ENCODE measurements around the gene ZBTB1.

The ZBTB1 gene

GRCh38 chr14:64573109-64573508, 68.5 kb downstream of the ZBTB1 start:
- no peaks in the 10 kb centered on the region for H3K9me3 Mint-ChIP-seq
- no peaks in the 10 kb centered on the region for H3K36me3 Mint-ChIP-seq (ENCODE audit: low read depth)
- no peak for TF ChIP-seq CTCF (IDR thresholded peaks at IDR 0.05)
- H3K27ac Mint-ChIP-seq, result no peak overlapping the region
- H3K27me3 Mint-ChIP-seq (ENCODE audit: low read depth, poor library complexity), result peaks cover 3% of the 10 kb centered on the region
- H3K4me1 Mint-ChIP-seq, result peaks cover 28% of the 10 kb centered on the region
- no peak overlapping the region for H3K4me3 Mint-ChIP-seq
- DNase-seq, result no peak

Measured in nephron progenitor cell (in vitro differentiated cells).